Activated effector memory CD4-positive, alpha-beta T cell treated with Interleukin-2 at 50 U/mL for 16 hours (primary cell): Measurements from ENCODE around the gene DNMT3A.

Source experiments
- DNase-seq: peaks from one replicate; pipeline ENCODE4 v3.0.0-alpha.2; 2020

DNMT3A gene

GRCh38 chr2:25341753-25342371 lies at the start of gene DNMT3A:
Gene DNMT3A (minus strand): TSS chr2:25341925. CDS start chr2:25313984, 27,941 bp downstream.
- DNase-seq, result peak; percentile 49

- no peak for DNase-seq
Measured at GRCh38 chr2:25389161-25389560, 47.4 kb upstream of the DNMT3A start.

- DNase-seq, result no peak
Measured at GRCh38 chr2:25388491-25388890, 46.8 kb upstream of the DNMT3A start.

GRCh38 chr2:25387876-25388449 lies 46.2 kb upstream of the DNMT3A start:
- DNase-seq, result no peak

- no peak for DNase-seq
Measured at GRCh38 chr2:25386971-25387875, 45.5 kb upstream of the DNMT3A start.

GRCh38 chr2:25385910-25386309 lies 44.2 kb upstream of the DNMT3A start:
- no peak for DNase-seq

GRCh38 chr2:25383806-25384205 lies 42.1 kb upstream of the DNMT3A start:
- DNase-seq, result no peak

GRCh38 chr2:25381502-25381901 lies 39.8 kb upstream of the DNMT3A start:
- no peak for DNase-seq

GRCh38 chr2:25380586-25381375 lies 39.1 kb upstream of the DNMT3A start:
- DNase-seq, result no peak

GRCh38 chr2:25380023-25380422 lies 38.3 kb upstream of the DNMT3A start:
- DNase-seq, result no peak

- DNase-seq, result no peak
Measured at GRCh38 chr2:25379535-25379934, 37.8 kb upstream of the DNMT3A start.

GRCh38 chr2:25378731-25379490 lies 37.2 kb upstream of the DNMT3A start:
- DNase-seq, result no peak

GRCh38 chr2:25377822-25378421 lies 36.2 kb upstream of the DNMT3A start:
- DNase-seq, result no peak

GRCh38 chr2:25376750-25377621 lies 35.3 kb upstream of the DNMT3A start:
- peak; percentile 90 for DNase-seq

GRCh38 chr2:25375989-25376545 lies 34.3 kb upstream of the DNMT3A start:
- no peak for DNase-seq

GRCh38 chr2:25375371-25375988 lies 33.8 kb upstream of the DNMT3A start:
- DNase-seq, result no peak

- DNase-seq, result no peak
Measured at GRCh38 chr2:25374827-25375226, 33.1 kb upstream of the DNMT3A start.

- no peak for DNase-seq
Measured at GRCh38 chr2:25374411-25374810, 32.7 kb upstream of the DNMT3A start.

- DNase-seq, result no peak
Measured at GRCh38 chr2:25373269-25373981, 31.7 kb upstream of the DNMT3A start.
